ENCODE results near the gene DUSP10. TPM values are rescaled to one million over a fixed set of nuclear protein-coding genes. Genes with fewer than 3 reads are reported as not detected.

The DUSP10 gene
- total RNA-seq, 3 donors from 2014 or later = 1.9 to 27.2 (median 4.3) TPM

DNA sequence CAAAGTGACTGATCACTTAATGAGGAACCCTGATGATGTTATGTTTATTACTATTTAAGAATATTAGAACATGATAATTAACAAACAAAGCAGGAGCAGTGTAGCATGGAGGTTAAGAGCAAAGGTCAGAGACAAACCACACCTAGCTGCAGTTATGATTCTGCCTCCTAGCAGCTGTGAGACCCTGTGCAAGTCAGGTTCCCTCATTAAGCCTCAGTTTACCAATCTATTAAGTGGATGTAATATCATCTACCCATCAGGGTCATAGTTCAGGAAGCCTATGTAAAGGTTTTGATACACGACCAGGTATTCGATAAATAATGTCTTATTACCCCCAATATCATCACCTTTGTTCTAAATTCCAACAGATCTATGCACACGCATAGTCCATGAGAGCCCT lies 32.0 kb downstream of the DUSP10 start:
- H3K36me3 ChIP-seq (ENCODE audit: low read depth) = no peaks in the 10 kb centered on the region
- ATAC-seq = no peak
- intact Hi-C loops (cut with DNase I, micrococcal nuclease) = no loop called here
- no peak for DNase-seq
- H3K9me3 ChIP-seq = no peaks in the 10 kb centered on the region
- H3K4me3 ChIP-seq = no peak overlapping the region
- peaks cover 15% of the 10 kb centered on the region for H3K4me1 ChIP-seq (ENCODE audit: low read depth)
- TF ChIP-seq, protein P1, sequence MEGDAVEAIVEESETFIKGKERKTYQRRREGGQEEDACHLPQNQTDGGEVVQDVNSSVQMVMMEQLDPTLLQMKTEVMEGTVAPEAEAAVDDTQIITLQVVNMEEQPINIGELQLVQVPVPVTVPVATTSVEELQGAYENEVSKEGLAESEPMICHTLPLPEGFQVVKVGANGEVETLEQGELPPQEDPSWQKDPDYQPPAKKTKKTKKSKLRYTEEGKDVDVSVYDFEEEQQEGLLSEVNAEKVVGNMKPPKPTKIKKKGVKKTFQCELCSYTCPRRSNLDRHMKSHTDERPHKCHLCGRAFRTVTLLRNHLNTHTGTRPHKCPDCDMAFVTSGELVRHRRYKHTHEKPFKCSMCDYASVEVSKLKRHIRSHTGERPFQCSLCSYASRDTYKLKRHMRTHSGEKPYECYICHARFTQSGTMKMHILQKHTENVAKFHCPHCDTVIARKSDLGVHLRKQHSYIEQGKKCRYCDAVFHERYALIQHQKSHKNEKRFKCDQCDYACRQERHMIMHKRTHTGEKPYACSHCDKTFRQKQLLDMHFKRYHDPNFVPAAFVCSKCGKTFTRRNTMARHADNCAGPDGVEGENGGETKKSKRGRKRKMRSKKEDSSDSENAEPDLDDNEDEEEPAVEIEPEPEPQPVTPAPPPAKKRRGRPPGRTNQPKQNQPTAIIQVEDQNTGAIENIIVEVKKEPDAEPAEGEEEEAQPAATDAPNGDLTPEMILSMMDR (IDR thresholded peaks at IDR 0.05) = no peak

DNA sequence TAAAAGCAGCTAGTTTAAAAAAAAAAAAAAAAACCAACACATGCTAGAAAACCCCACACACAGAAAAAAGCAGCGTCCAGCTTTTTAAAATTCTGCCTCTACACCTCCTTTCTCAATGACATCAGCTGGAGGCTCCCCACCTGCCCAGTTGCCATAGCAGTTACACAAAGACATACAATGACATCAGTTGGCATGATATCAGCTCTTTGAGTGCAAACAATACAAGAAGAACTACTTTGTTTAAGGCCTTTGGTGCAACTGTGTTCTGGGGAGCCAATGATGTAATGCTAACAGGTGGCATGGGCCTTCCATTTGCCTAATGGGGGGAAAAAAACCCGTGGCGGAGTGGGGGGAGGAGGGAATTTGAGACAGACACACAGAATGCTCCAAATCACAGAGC lies 32.9 kb downstream of the DUSP10 start:
- TF ChIP-seq, protein P1 (IDR thresholded peaks at IDR 0.05) = no peak
- Histone ChIP-seq H3K9me3 (no peaks in the 10 kb centered on the region), H3K36me3 (ENCODE audit: low read depth) (no peaks in the 10 kb centered on the region), H3K4me1 (ENCODE audit: low read depth) (peaks cover 15% of the 10 kb centered on the region), H3K4me3 (no peak overlapping the region)
- DNase-seq = no peak
- peak; percentile 79 for ATAC-seq
- intact Hi-C loops (cut with DNase I, micrococcal nuclease) = no loop called here

DNA sequence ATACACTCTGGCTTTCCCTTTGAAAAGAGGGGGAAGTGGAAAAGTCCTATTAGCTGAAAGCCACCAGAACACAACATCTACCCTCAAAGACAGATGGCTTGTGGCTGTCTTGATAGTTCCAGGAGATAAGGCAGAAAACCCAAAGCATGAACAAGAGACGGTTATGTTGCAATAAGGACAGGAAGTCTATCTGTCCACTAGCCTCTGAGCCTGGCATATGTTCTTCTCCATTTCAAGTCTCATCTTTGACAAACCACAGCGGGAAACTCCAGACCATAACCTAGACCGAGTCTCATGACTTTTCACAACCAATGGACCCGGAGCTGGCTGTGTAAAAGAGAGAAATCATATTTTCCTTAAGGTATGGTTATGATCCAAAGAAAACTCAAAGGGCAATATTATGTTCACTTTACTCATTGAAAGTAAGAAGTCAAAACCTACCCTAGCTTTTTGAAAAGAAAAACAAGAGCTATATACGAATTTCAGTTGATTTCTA lies 33.8 kb downstream of the DUSP10 start:
- TF ChIP-seq, protein P1 (IDR thresholded peaks at IDR 0.05) = no peak

DNA sequence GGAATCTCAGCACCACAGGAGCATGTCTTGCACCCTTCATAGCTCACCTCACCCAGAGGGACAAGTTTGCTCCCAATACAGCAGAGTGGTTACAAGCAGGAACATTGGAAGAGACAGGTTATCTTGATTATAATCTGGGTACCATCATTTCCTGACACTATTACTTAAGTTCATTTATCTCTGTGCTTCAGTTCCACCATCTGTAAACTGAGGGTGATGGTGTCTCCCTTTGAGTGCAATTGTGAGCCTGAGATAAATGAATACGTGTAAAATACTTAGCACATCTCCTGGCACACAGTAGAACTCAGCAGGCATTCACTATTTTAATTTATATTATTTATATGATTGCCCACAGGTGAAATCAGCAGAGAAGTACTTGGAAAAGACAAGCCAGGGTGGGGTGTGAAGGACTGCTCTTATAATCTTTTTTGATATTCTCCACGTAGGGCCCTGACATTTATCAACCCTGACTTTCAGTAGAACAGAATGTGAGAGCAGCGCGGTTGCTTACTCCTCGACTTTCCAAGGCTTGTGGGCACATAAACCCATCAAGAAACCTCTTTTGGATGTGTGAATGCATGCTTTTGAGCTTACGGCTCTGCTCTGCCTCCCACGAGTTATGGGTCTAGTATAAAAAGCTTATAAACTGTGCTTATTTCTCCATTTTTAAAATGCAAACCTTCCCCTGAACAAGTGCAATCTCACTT lies 34.9 kb downstream of the DUSP10 start:
- TF ChIP-seq, protein P1 (IDR thresholded peaks at IDR 0.05) = no peak
- no peaks in the 10 kb centered on the region for H3K9me3 ChIP-seq
- H3K36me3 ChIP-seq (ENCODE audit: low read depth) = no peaks in the 10 kb centered on the region
- intact Hi-C loops (cut with DNase I, micrococcal nuclease) = no loop called here
- DNase-seq = no peak
- H3K4me3 ChIP-seq = no peak overlapping the region
- H3K4me1 ChIP-seq (ENCODE audit: low read depth) = peaks cover 15% of the 10 kb centered on the region
- ATAC-seq = no peak

More for the DNA sequence above, 33.8 kb downstream of the DUSP10 start:
- DNase-seq (peak in 1 of 3 donors; percentile 38), ATAC-seq (peak; percentile 52)
- Histone ChIP-seq H3K36me3 (ENCODE audit: low read depth) (no peaks in the 10 kb centered on the region), H3K4me1 (ENCODE audit: low read depth) (peaks cover 15% of the 10 kb centered on the region), H3K4me3 (no peak overlapping the region), H3K9me3 (no peaks in the 10 kb centered on the region)
- intact Hi-C loops (cut with DNase I, micrococcal nuclease) = no loop called here

DNA sequence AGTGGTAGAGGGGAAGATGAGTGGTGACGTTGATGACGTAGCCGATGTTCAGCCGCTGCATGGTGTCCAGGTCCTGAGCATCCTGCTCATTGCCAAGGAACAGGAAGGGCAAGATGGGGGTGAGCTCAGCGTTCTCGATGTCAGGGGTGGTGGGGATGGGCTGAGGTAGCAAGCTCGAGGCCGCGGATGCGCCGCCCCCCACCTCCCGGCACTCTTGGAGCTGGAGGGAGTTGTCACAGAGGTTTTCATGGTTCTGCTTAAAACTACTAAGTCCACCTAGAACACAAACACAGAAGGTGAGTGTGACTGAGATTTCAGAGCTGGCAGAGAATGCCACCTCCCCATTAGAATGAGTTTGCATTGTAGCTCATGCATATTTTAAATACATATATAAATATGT lies 35.7 kb downstream of the DUSP10 start:
- H3K36me3 ChIP-seq (ENCODE audit: low read depth) = no peaks in the 10 kb centered on the region
- ATAC-seq (no peak), DNase-seq (no peak)
- intact Hi-C loops (cut with DNase I, micrococcal nuclease) = no loop called here
- H3K9me3 ChIP-seq = no peaks in the 10 kb centered on the region
- H3K4me3 ChIP-seq = no peak overlapping the region
- H3K4me1 ChIP-seq (ENCODE audit: low read depth) = peaks cover 12% of the 10 kb centered on the region
- TF ChIP-seq, protein P1 (IDR thresholded peaks at IDR 0.05) = no peak

Measured in mucosa of descending colon (tissue), 3 donors.